Activated CD4-positive, alpha-beta T cell treated with anti-CD3 and anti-CD28 coated beads for 4 hours (primary cell): ENCODE data around the gene GSTM1.

Experiments
- DNase-seq, 2 donors: peaks; one replicate each; pipeline ENCODE4 v3.0.0-alpha.2; 2020

The GSTM1 gene

GRCh38 chr1:109687641-109688499 is at the start of gene GSTM1:
TSS of gene GSTM1 (plus strand) at chr1:109687817. CDS start at chr1:109687874, 57 bp downstream.
- DNase-seq, result peak; percentile 70 to 82

- no peak for DNase-seq
These were observed 48.4 kb upstream of the GSTM1 start for GRCh38 chr1:109639063-109639840.

DNA sequence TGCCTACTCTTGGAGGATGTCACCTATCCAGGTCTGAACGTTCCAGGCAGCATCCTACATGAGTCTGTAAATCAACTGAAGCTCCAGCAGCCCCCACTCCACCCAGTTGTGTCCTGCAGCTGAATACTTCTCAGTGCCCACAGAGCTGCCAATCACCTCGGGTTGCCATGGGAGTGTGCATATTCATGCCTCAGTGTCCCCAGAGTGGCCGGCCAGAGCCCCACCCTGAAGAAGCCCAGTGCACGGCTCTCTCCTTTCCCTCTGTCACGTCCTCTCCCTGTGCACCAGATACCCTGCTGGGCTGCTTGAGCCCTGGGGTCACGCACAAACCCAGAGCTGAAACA is 47.8 kb upstream of the GSTM1 start:
- no peak for DNase-seq

DNA sequence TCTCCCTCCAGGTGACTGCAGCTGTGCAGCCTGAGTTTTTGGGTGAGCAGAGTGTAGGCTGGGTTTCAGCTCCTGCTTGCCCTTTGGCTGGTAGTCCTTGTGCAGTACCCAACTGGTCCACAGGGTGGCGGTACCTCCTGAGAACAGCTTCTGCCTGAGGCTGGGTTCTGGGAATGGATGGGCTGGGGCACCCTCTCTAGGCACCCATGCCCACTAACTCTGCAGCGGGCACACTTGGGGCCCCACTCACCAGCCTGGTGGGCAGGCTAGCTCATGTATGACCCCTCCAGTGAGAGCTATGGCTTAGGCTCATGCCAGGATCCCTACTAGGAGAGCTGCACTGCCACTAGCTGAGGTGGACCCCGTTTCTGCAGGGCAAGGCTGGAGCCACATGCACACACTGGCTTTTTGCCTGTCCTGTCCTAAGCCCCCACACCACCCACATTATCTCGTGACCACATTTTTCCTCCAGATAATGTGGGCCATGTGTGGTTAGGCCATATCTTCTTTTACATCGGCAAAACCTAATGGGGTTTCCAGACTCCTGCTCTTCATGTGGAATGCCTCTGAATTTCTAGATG is 47.2 kb upstream of the GSTM1 start:
- peak; percentile 79 to 94 for DNase-seq

DNA sequence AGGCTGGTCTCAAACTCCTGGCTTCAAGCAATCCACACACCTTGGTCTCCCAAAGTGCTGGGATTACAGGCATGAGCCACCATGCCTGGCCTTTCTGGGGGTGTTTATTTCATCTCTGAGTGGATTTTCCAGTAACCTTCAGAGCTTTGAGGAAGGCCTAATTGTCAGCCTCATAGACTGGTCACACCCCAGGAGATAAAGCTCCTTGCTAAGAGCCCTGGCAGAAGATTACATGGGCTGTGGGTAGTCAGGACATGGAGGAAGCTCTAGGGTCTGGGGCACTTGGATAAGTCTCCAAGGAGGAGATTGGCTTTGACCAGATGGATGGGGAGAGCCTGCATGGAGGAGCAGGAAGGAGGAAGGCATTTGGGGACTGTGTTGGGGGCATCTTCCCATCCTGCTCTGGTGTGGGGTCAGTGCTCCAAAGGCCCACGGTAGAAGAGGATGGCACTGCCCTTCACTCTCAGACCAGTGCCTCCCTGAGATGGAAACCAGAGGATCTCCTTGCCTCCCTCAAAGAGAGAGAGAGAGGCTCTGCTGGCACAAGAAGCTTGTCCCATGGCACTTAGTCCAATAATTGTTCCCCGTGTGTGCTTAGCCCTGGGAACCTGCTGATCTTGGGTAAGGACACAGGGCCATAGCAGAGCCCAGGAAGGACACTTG is 46.4 kb upstream of the GSTM1 start:
- no peak for DNase-seq

GRCh38 chr1:109641861-109642260 is 45.8 kb upstream of the GSTM1 start:
- no peak for DNase-seq

DNA sequence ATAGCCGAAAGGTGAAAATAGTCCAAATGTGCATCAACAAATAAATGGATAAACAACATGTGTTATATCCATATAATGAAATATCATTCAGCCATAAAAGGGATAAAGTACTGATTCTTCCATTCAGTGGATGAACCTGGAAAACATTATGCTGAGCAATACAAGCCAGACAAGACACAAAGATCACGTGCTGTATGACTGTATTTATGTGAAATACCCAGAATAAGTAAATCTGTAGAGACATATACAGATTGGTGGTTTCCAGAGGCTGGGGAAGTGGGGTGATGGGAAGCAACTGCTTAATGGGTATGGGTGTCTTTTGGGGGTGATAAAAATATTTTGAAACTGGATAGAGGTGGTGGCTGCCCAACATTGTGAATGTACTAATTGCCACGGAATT is 45.0 kb upstream of the GSTM1 start:
- DNase-seq, result no peak

DNA sequence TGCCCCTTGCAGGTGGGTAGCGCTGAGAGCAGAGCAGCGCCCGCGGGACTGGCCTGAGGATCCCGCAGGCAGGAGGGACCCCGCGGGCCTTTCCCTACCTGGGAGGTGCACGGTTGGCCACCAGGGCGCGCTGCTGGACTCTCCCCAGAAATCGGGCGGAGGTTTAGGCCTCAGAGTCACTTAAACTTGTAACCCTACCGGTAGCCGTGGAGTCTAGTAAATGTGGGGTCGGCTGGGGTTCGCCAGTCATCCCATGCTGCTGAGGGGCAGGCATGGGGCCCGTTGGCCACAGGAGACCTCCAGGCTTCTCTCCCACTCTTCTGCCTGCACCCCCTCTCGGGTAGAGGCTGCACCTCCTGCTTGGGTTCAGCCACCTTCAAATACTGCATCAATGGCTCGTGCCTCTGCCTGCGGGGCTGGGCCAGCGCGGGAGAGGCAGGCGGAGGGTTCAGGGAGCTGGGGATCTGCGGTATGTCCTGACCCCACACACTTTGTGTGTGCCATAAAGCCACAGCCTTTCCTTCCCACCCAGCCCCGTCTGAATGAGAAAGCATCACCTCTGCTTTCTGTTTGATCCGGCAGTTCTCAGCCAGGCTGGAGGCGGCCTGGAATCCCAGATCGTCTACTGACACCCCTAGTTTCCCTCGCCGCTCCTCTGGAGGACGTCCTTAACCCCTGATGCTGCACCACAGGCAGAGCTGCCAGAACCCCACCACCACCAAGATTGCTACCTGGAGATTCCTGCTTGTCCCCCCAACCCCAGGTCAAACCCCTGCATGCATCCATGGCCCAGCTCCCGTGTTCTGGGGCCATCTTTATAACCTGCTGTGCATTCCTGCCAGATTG is 44.0 kb upstream of the GSTM1 start:
- peak; percentile 82 to 88 for DNase-seq

DNA sequence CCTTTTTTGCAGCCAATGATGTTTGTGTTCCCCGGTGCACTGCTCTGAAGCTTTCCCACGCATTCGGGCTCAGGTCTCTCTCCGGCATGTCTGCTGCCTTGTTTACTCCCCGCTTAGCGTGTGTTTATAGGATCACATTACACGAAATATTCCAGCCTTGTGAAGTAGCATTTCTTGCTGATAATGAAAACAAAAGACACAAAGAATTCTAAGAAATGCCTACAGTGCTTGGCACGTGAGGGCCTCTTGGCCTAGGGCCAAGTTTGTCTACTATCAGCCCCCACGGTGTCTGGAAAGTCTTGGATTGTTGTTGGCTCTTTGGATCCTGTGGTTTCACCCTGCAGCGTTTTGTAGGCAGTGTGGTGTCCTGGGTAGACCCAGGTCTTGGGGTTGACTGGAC is 42.9 kb upstream of the GSTM1 start:
- no peak for DNase-seq

DNA sequence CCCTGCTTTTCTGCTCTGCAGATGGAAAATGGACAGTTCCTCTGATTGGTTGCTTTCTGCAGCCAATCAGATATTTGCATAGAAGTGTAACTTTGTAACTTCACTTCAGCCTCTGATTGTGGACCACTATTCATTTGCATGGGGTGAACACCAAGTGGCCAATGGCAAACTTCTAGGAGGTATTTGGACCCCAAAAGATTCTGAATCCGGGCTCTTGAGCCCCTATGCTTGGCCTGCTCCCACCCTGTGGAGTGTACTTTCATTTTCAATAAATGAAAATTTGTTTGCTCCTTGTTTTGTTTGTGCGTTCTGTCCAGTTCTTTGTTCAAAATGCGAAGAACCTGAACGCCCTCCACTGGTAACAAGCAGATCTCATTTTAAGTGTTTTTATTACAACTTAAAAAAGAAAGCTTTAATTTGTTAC is 38.1 kb upstream of the GSTM1 start:
- DNase-seq, result no peak

DNA sequence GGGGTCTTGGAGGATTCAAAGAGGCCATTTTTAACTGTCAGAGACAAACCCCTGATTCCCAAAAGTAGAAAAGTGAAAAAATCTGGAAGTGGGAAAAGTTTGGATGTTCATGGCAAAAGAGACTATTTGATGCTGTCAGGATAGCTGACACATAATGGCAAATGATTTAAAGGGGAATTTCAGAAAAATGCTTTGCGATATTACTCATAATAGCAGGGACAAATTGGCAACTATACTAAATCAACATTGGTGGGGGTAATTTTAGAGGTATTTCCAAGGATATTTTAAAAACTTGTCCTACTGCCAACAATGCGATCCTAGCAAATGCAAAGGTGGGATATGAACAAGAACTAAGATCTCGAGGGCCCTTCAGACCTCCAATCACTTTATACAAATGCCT is 37.0 kb upstream of the GSTM1 start:
- DNase-seq, result no peak

DNA sequence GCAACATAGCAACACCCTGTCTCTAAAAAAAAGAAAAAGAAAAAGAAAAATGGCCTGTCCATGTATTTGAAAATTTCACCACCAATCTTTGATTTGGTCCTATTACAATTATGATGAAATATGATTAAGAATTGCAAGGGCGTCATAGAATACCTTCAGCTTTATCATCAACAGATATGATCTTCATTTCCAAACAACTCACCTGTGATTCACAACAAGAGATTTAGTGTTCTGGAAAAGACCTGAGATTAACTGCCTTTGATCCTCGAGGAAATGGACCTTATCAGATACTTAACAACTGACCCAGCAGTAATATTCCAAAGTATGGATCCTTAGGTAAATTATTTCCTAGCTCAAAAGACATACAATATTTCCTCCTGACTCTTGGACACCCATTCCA is 35.2 kb upstream of the GSTM1 start:
- no peak for DNase-seq

DNA sequence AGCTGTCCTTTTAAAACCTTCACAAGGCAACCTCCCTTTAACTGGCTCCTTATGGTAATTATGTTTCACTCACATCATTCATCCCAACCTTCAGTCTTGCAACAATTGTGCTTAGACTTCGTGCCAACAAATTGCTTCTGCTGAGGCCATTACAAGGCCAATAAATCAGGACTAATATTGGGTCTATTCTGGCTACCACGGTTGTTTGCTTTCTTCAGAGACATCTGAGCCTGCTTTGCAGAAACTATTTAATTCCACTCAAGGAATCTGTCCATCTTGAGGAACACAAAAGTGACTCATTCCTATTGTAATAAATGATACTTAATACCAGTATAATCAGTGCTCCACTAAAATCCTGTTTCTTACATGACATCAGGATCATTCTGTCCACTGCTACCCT is 34.3 kb upstream of the GSTM1 start:
- DNase-seq, result no peak

GRCh38 chr1:109654519-109654918 is 33.1 kb upstream of the GSTM1 start:
- no peak for DNase-seq

DNA sequence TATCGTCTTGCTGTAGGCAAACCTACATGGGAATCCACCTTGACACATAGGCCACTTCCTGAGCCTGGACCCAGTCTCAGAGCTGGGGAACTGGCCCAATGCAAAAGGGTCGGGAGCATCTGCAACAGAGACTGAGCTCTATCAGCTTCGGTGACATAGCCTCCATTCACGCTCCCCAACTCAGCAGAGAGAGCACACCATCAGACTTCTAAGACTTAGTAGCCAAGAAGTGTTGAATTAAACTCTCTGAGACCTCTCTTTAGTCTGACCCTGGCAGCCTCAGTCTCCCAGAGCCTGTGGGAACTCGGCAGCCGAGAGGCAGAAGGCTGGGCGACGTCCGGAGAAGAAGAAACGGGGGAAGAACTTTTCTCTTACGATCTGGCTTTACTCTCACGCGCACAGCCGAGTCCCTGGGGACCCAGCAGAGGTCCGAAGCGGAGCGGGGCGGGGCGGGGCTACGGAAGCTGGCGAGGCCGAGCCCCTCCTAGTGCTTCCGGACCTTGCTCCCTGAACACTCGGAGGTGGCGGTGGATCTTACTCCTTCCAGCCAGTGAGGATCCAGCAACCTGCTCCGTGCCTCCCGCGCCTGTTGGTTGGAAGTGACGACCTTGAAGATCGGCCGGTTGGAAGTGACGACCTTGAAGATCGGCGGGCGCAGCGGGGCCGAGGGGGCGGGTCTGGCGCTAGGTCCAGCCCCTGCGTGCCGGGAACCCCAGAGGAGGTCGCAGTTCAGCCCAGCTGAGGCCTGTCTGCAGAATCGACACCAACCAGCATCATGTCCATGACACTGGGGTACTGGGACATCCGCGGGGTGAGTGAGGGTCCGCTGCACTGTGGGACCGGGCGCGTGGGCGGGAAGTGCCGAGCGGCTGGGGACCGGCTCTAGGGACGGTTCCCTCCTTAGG is 31.8 kb upstream of the GSTM1 start, which contains the start of gene GSTM4:
Gene GSTM4 (plus strand): TSS at position 485 of the 905 bp plus-strand sequence. CDS start 291 bp downstream, at position 776.
- peak; percentile 42 to 49 for DNase-seq

GRCh38 chr1:109657395-109657794 is 30.2 kb upstream of the GSTM1 start:
- DNase-seq, result no peak

DNA sequence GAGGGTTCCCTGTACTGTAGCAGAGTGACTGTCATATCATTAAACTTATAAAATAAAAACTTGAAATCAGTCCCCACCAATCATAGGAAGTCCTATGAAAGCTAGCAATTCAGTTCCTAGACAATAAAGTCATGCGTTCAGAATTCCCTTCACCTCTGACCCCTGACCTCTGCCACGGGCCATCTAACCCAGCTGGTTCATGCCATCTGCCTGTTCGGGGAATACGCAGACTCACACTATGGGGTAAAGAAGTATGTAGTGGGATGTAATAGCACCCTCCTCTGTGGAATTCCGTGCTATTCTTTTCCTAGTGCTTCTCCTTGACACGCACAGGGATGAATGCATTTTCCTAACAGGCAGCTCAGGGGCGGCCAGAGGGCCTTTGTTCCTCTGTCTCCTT is 29.6 kb upstream of the GSTM1 start:
- no peak for DNase-seq

DNA sequence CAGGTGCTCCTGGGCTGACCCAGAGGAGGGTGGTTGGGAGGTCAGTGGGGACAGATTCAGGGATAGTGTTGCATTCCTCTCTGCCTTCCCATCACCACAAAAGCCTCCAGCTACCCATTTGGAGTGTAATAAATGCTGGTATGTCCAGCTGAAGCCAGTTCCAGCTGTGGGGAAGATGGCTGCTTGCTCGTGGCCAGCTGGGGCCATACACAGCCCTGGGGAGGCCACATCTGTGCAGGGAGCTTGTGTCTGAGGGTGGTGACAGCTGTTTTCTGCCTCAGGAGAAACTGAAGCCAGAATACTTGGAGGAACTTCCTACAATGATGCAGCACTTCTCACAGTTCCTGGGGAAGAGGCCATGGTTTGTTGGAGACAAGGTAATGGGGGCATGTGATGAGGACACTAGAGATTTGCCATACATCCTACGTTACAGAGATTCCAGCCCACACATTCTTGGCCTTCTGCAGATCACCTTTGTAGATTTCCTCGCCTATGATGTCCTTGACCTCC is 29.0 kb upstream of the GSTM1 start:
- DNase-seq, result no peak

GRCh38 chr1:109659145-109659544 is 28.5 kb upstream of the GSTM1 start:
- no peak for DNase-seq

GRCh38 chr1:109659997-109660690 is 27.5 kb upstream of the GSTM1 start:
- DNase-seq, result no peak
